Epidermal melanocyte (primary cell): Measurements from ENCODE around the gene ACLY.
"Not testable (repeated sequence)": the region's sequence is repeated elsewhere in the genome, so short reads cannot be mapped to it uniquely, and the experiment has no call there.

ENCODE experiments used
- DNase-seq: peaks from one replicate; pipeline ENCODE4 v3.0.0; 2011; ENCODE audit warnings: low spot score; ENCODE audit not compliant: insufficient read length

The ACLY gene

DNA sequence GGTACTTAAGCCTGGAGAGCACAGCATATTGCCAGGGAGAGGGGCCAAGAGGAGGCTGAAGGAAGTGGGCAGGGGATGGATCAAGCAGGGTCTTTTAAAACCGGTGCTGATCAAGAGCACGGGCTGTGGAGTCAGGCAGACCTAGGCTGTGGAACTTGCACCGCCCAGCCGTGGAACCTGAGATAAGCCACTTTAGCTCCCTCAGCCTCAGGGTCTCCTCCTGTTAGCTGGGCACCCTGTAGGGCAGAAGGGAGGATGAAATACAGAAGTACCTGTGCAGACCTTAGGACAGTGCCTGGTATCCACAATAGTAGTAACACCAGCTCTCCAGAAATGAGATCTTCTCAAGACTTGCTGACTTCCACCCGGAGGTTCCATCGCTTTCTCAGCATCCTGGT, 20.9 kb upstream of the ACLY start:
- DNase-seq: no peak

DNA sequence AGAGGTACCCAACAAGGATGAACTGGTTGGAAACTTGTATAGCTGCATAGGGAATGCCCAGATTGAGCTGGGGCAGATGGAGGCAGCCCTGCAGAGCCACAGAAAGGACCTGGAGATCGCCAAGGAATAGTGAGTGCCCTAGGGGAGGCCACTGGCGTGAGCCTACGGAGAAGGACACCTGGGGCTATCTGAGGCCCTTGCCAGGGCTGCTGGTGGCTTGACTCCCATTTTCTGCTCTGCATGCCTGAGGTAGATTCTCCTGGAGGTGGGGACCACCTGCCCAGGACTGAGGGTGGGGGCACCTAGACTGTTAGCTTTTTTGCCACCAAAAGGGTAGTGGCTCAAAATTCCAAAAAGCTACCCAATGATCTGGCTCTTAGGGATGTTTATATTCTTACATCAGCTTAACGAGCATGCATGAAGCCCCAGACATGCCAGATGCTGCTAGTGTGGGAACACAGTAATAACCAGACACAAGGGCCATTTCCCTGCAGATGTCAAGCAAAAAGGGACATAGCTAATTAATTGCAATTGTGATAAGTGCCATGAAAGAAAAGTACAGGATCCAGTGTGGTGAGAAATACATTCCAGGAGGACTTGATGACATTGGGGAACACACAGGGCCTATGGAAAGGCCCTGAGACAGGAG, 20.4 kb upstream of the ACLY start:
- no peak for DNase-seq

DNA sequence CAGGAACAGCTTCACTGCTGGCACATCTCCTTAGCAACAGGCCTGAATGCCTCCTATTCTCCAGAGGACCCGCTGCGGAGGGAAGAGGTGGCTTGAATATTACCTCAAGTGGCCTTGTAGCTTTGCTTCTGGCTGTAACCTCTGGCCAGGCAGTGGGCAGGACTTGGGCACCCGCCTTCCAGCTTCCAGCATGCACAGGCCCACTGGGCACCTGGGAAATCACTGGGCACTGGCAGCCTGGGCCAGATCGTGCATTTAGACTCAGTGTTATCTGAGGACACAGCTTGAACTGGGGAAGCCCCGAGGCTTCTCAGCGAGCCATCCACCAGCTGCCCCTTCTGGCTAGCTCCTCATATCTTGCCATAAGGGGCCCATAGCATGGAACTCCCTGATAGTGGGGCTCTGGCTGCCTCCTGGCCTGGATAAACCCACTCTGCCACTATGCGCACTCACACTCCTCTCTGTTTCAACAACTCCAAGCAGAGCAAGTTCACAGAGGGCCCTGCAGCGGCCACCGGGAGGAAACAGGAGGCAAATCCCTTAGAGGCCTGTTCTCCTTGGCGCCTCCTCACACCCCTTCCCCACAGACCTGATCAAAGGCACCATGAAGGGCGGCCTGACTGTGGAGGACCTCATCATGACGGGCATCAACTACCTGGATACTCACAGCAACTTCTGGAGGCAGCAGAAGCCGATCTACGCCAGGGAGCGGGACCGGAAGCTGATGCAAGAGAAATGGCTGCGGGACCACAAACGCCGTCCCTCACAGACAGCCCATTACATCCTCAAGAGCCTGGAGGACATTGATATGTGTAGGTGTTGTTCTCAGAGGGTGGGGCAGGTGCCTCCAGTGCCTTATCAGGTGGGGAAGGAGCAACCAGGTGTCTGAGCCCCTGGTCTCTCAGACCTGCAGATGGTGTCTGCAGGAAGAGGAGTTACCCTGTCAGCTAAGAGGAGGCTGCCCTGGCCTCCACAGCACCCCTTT, 19.5 kb upstream of the ACLY start:
- DNase-seq: no peak

DNA sequence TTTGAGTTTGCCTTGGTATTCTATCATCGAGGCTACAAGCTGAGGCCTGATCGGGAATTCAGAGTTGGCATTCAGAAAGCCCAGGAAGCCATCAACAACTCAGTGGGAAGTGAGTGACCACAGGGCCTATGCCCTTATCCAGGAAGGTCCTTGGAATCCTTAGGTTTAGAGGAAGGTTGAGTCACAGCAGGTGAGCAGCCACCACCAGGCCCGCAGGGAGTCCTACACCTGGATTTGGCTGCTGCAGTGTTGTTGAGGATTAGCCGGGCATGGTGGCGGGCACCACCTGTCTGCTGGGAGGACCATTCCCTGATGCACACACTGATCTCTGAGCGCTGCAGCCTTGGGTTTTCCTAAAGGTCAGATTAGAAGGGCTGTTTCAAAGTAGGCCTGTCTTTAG, 16.9 kb upstream of the ACLY start:
- DNase-seq: no peak

DNA sequence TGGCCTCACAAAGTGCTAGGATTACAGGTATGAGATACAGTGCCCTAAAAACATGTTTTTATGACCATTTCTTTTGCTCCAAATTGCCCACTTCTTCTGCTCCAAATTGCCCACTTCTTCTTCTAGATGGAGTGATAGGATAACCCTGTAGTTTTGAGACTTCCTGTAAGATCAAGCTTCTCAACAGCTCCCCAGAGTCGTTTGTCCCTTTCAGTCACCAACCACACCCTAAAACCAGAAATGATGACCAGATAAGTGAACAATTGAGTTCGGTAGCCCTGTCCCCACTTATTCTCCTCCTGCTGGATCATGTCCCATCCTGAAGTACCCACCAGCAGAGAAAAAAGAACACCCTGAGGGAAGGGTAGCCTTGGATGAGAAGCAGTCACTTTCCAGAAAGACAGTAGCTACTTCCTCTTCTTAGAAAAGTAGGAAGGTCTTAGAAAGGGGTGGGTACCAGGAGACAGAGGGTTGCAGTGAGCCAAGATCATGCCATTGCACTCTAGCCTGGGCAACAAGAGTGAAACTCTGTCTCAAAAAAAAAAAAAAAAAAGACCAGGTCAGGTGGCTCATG, 14.2 kb upstream of the ACLY start:
- DNase-seq: no peak

- not testable (repeated sequence) for DNase-seq
Measured at GRCh38 chr17:41931715-41932114, 13.0 kb upstream of the ACLY start.

- not testable (repeated sequence) for DNase-seq
Measured at GRCh38 chr17:41930833-41931156, 12.0 kb upstream of the ACLY start.

DNA sequence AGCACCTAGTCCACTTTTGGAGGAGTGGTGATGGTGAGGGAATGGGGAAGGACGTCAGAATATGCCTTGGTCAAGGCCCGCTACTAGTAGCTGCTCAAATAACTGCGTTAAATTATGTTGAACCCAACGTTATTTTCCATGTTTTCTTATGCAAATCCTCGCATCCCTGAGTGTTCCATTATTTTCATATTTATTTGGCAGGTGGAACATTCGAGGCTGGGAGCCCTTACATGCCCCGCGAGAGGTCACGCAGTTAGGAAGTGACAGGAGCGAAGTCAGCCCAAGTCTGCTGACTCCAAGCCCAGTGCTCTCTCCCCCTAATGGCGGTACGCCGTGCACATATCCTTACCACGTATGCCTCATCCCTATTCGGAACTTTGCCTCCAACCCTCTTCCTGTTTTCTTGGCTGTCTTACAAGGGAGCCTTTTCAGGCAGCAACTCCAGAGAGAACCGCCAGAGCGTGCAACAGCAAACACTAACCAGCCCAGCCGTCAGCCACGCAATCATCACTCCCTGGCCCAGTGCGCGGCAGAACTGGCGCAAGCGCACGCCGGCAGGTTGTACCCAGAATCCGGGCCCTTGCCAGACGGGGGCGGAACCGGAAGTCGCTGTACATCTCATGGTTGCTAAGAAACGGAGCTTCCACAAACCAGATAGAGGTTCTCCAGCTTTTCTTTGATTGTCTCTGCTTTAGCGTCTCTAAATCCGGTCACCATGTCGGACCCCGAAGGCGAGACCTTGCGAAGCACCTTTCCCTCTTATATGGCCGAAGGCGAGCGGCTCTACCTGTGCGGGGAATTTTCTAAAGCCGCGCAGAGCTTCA, 11.5 kb upstream of the ACLY start, which contains the start of gene ODAD4:
ODAD4 (plus strand) TSS at position 609 of the 824 bp plus-strand sequence; CDS start at position 716, 107 bp downstream.
- DNase-seq: peak; percentile 98

DNA sequence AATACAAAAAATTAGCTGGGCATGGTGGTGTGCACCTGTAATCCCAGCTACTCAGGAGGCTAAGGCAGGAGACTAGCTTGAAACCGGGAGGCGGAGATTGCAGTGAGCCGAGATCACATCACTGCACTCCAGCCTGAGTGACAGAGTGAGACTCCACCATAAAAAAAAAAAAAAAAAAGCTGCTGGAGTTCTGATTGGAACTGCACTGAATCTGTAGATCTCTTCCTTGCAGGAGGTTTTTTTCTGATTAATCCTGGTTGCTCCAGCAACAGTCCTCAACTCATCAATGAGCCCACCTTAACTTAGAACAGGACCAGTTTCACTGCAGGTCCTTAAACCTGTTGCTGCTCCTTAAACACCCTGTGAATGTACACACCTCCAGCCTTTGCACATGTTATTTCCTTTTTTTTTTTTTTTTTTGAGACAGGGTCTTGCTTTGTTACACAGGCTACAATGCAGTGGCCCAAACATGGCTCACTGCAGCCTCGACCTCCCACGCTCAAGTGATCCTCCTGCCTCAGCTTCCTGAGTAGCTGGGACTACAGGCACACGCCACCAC, 10.0 kb upstream of the ACLY start:
- DNase-seq: no peak

GRCh38 chr17:41925991-41926590, 7.3 kb upstream of the ACLY start:
- no peak for DNase-seq

GRCh38 chr17:41920580-41920955, 1.8 kb upstream of the ACLY start:
- DNase-seq: no peak

GRCh38 chr17:41919840-41920579, 1.3 kb upstream of the ACLY start:
- no peak for DNase-seq

- DNase-seq: peak; percentile 90
Measured at GRCh38 chr17:41919165-41919817, 540 bp upstream of the ACLY start.

DNA sequence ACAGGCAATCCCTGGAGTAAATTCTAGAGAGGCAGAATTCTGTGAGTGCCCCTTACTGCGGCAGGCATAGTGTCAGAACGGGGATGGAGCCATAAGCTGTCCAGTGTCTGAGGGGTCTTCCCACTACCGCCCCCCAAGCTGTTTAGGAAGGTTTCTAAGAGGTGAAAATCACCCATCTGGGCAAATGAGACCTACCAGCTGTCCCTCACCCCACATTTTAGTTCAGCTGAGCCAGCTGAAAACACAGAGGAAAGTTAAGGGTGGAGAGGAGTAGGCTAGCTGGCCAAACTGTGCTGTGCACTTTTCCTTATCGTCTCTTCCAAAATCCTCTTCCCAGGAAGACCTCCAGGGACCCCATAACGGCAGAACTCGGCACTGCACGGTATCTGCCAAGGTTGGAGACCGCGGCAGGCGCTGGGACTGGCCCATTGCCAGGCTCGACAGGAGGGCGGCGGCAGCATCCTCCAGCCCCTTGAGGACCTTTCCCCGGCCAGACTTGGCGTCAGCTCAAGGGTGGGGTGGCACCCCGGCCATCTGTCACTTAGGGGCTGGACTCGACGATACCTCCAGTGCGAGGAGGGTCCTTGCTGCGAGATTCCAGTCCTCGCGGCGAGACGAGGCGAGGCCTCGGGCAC, 955 bp downstream of the ACLY start:
- no peak for DNase-seq

GRCh38 chr17:41917192-41917591, 1.6 kb downstream of the ACLY start:
- DNase-seq: peak; percentile 36

- no peak for DNase-seq
Measured at GRCh38 chr17:41915566-41915965, 3.2 kb downstream of the ACLY start.

GRCh38 chr17:41915020-41915419, 3.7 kb downstream of the ACLY start:
- no peak for DNase-seq

- no peak for DNase-seq
Measured at GRCh38 chr17:41914358-41914766, 4.4 kb downstream of the ACLY start.

- DNase-seq: no peak
Measured at GRCh38 chr17:41913798-41914197, 5.0 kb downstream of the ACLY start.
